ENCODE results near the gene CALR3. TPM values are rescaled to one million over a fixed set of nuclear protein-coding genes. Genes with fewer than 3 reads are reported as not detected.
"Not testable (repeated sequence)": the region's sequence is repeated elsewhere in the genome, so short reads cannot be mapped to it uniquely, and the experiment has no call there.

Gene CALR3
- total RNA-seq, 1 donor from 2014 or later: not detected

DNA sequence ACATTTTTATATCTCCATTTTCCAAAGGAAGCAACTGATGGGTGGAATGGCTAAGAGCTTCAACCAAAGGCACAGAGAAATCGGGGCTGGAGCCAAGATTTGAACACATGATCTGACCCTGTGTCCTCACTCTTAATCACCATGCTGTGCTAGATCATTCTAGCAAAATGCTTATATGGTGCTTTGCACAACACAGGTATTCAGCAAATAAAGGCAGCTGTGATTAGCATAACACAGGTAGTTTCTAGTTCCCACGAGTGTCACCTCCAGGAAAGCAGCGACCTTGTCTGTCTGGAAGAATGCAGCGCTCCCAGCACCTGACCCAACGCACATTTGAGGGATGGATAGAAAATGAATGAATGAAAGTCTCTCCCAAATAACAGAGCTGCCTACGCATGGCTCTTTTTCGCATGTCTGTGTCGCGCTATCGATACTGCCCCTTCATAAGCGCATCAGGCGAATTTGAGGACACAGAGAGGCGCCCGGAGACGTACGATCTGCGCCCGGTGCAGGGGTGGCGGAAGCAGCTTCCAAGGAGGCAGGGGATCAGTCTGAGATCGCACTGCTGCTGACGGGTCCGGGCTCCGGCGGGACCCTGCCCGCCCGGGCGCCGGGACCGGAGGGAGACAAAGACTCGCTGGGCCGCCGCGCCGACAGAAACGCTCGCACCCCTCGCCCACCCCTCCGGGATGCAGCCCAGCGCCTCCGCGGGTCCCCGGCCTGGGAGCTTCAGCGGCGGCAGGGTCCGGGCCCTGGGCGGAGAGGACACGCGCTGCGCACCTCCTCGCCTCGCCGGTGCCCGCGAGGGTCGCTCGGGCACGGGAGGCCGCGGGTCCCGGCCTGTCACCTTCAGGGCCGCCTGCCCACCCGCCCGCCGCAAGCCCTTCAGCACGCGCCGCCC is 24.8 kb downstream of the CALR3 start:
- Histone ChIP-seq H3K4me3 (peak overlapping the region; percentile 83), H3K27me3 (no peaks in the 10 kb centered on the region), H3K36me3 (no peaks in the 10 kb centered on the region), H3K4me1 (peaks cover 24% of the 10 kb centered on the region), H3K9me3 (no peaks in the 10 kb centered on the region), H3K27ac (peak overlapping the region; percentile 65)
- no peak for TF ChIP-seq CTCF (IDR thresholded peaks at IDR 0.05)
- ATAC-seq (peak; percentile 2), DNase-seq (no peak)
- intact Hi-C loops (cut with DNase I): no loop called here

DNA sequence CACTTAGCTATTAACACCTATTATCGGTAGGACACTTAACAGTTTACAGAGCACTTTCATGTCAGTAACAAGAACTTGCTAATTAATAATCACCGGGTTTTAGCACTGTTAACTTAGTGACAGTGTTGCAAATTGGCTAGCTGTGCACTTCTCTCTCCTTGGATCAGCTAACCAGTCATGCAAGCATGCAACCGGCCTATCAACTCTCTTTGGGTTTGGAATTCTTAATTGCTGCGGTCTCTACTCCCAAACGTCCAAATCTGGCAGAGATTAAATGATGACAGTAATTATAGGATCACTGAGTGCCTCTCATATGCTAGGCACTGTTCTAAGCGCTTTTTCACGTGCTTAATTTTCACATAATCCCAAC is 25.4 kb downstream of the CALR3 start:
- DNase-seq: no peak
- Histone ChIP-seq H3K36me3 (no peaks in the 10 kb centered on the region), H3K4me1 (peaks cover 24% of the 10 kb centered on the region), H3K27ac (peak overlapping the region; percentile 65), H3K9me3 (no peaks in the 10 kb centered on the region), H3K27me3 (no peaks in the 10 kb centered on the region), H3K4me3 (peak overlapping the region; percentile 83)
- intact Hi-C loops (cut with DNase I): no loop called here
- no peak for ATAC-seq
- TF ChIP-seq CTCF (IDR thresholded peaks at IDR 0.05): no peak

- no peaks in the 10 kb centered on the region for H3K27me3 ChIP-seq
- ATAC-seq: no peak
- no peak for TF ChIP-seq CTCF (IDR thresholded peaks at IDR 0.05)
- H3K36me3 ChIP-seq: no peaks in the 10 kb centered on the region
- H3K9me3 ChIP-seq: no peaks in the 10 kb centered on the region
- no peak for DNase-seq
- no peak overlapping the region for H3K27ac ChIP-seq
- no peak overlapping the region for H3K4me3 ChIP-seq
- intact Hi-C loops (cut with DNase I): no loop called here
- H3K4me1 ChIP-seq: peaks cover 27% of the 10 kb centered on the region
Measured at GRCh38 chr19:16467581-16467980, 28.4 kb downstream of the CALR3 start.

GRCh38 chr19:16466802-16467427 is 29.1 kb downstream of the CALR3 start:
- H3K4me3 ChIP-seq; ATAC-seq; H3K27me3 ChIP-seq; H3K36me3 ChIP-seq; H3K9me3 ChIP-seq; intact Hi-C loops (cut with DNase I); DNase-seq; H3K27ac ChIP-seq: not testable (repeated sequence)
- H3K4me1 ChIP-seq: peaks cover 27% of the 10 kb centered on the region

DNA sequence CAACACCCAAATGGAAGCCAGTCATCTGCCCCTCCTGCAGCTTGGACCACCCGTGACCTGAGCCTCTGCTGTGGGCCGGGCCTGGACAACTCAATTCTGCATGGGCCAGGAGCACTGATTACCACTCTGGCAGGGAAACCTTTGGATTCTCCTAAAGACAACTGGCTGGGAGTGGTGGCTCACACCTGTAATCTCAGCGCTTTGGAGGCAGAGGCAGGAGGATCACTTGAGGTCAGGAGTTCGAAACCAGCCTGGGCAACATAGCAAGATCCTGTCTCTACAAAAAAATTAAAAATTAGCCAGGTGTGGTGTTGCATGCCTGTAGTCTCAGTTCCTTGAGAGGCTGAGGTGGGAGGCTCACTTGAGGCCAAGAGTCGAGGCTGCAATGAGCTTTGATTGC is 30.7 kb downstream of the CALR3 start:
- Histone ChIP-seq H3K27ac (no peak overlapping the region), H3K4me1 (peaks cover 17% of the 10 kb centered on the region), H3K36me3 (no peaks in the 10 kb centered on the region), H3K4me3 (no peak overlapping the region), H3K9me3 (no peaks in the 10 kb centered on the region), H3K27me3 (no peaks in the 10 kb centered on the region)
- intact Hi-C loops (cut with DNase I): no loop called here
- DNase-seq (no peak), ATAC-seq (no peak)
- no peak for TF ChIP-seq CTCF (IDR thresholded peaks at IDR 0.05)

- no peaks in the 10 kb centered on the region for H3K9me3 ChIP-seq
- H3K27me3 ChIP-seq: no peaks in the 10 kb centered on the region
- ATAC-seq: no peak
- DNase-seq: no peak
- intact Hi-C loops (cut with DNase I): no loop called here
- H3K4me1 ChIP-seq: peaks cover 6% of the 10 kb centered on the region
- no peak overlapping the region for H3K4me3 ChIP-seq
- TF ChIP-seq CTCF (IDR thresholded peaks at IDR 0.05): no peak
- no peaks in the 10 kb centered on the region for H3K36me3 ChIP-seq
- no peak overlapping the region for H3K27ac ChIP-seq
Measured at GRCh38 chr19:16463991-16464575, 31.9 kb downstream of the CALR3 start.

Measured in upper lobe of right lung (tissue), 1 donor.